Measurements from ENCODE around the gene CBX2. TPM values are rescaled to one million over a fixed set of nuclear protein-coding genes. Genes with fewer than 3 reads are reported as not detected.
A peak's percentile ranks its signal among the peaks of the same experiment; 100 is the strongest.
"Not testable (repeated sequence)": the region's sequence is repeated elsewhere in the genome, so short reads cannot be mapped to it uniquely, and the experiment has no call there.

Gene CBX2
- total RNA-seq, 2 donors from 2014 or later = 1.6 to 2.0 TPM

DNA sequence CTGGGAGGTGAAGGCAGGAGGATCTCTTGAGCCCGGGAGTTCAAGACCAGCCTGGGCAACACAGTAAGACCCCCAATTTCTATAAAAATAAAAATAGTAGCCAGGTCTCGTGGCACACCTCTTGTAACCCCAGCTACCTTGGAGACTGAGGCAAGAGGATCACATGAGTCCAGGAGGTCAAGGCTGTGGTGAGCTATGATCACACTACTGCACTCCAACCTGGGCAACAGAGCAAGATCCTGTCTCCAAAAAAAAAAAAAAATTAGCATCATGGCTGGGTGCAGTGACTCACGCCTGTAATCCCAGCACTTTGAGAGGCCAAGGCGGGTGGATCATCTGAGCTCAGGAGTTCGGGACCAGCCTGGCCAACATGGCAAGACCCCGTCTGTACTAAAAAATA lies 6.7 kb upstream of the CBX2 start:
- TF ChIP-seq, protein P1, sequence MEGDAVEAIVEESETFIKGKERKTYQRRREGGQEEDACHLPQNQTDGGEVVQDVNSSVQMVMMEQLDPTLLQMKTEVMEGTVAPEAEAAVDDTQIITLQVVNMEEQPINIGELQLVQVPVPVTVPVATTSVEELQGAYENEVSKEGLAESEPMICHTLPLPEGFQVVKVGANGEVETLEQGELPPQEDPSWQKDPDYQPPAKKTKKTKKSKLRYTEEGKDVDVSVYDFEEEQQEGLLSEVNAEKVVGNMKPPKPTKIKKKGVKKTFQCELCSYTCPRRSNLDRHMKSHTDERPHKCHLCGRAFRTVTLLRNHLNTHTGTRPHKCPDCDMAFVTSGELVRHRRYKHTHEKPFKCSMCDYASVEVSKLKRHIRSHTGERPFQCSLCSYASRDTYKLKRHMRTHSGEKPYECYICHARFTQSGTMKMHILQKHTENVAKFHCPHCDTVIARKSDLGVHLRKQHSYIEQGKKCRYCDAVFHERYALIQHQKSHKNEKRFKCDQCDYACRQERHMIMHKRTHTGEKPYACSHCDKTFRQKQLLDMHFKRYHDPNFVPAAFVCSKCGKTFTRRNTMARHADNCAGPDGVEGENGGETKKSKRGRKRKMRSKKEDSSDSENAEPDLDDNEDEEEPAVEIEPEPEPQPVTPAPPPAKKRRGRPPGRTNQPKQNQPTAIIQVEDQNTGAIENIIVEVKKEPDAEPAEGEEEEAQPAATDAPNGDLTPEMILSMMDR (IDR thresholded peaks at IDR 0.05) = no peak
- no peak for TF ChIP-seq POLR2A (IDR thresholded peaks at IDR 0.05)
- WGBS, 2 donors = 76 to 80% methylated on average over 6 of the region's 6 CpGs
- Histone ChIP-seq H3K4me1 (peaks cover 22% of the 10 kb centered on the region), H3K4me3 (no peak overlapping the region), H3K27me3 (no peaks in the 10 kb centered on the region), H3K27ac (no peak overlapping the region), H3K36me3 (replicated peaks in 1 of 2; ENCODE audit: insufficient read depth in 1 of 2, low read depth in 2 of 2) (no peaks in the 10 kb centered on the region), H3K9me3 (no peaks in the 10 kb centered on the region)
- intact Hi-C loops (cut with DNase I) = no loop called here
- ATAC-seq (no peak), DNase-seq (no peak)

- H3K9me3 ChIP-seq; intact Hi-C loops (cut with DNase I); H3K27ac ChIP-seq; ATAC-seq; H3K27me3 ChIP-seq; H3K4me3 ChIP-seq; H3K36me3 ChIP-seq (replicated peaks in 1 of 2; ENCODE audit: insufficient read depth in 1 of 2, low read depth in 2 of 2); DNase-seq: not testable (repeated sequence)
- peaks cover 34% of the 10 kb centered on the region for H3K4me1 ChIP-seq
- 61 to 66% methylated on average over 9 of the region's 9 CpGs for WGBS, 2 donors
These were observed 5.2 kb upstream of the CBX2 start for GRCh38 chr17:79772726-79773125.

- ATAC-seq = no peak
- Histone ChIP-seq H3K4me3 (no peak overlapping the region), H3K9me3 (no peaks in the 10 kb centered on the region), H3K27ac (peak overlapping the region; percentile 9 to 62 (median 34)), H3K27me3 (no peaks in the 10 kb centered on the region), H3K36me3 (replicated peaks in 1 of 2; ENCODE audit: insufficient read depth in 1 of 2, low read depth in 2 of 2) (no peaks in the 10 kb centered on the region), H3K4me1 (peaks cover 46% of the 10 kb centered on the region)
- intact Hi-C loops (cut with DNase I) = no loop called here
- TF ChIP-seq, protein P1 (IDR thresholded peaks at IDR 0.05) = no peak
- TF ChIP-seq POLR2A (IDR thresholded peaks at IDR 0.05) = no peak
- 33 to 36% methylated on average over 2 to 8 of the region's 8 CpGs for WGBS, 2 donors
- no peak for DNase-seq
These were observed 3.4 kb upstream of the CBX2 start for GRCh38 chr17:79774561-79774975.

GRCh38 chr17:79775632-79776031 lies 2.3 kb upstream of the CBX2 start:
- H3K9me3 ChIP-seq = no peaks in the 10 kb centered on the region
- 44 to 54% methylated on average over 6 of the region's 6 CpGs for WGBS, 2 donors

DNA sequence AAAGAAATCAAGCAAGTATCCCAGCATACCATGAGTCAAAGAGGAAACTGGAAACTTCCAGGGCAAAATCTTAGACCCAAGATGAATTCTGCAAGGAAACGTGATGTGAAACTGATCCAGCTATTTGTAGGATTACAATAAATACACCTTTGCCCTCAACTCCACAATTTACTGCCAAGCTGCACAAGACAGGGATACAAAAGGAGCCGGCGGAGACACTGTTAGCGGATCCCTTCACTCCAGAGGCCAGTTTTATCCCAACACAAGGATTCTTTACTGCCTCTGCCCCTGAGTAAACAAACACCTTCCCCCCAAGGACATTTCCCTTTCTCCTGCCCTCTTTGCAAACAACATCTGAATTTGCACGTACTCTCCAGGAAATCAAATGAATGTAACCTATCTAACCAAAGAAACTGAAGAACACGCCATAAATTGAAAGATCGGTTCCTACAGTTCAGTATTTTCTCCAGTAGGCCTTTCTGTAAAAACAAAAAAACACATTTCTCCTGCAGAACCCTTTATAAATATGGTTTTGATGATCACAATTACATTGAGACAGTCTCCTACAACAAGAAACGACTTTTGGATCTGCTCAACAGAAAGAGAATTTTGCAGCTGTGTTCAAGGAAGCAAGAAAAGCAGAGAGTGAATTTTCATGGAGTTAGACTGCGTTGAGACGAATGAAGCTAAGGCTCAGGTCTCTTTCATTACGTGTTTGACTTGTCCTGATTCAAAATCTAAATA lies 1.4 kb upstream of the CBX2 start:
- no peaks in the 10 kb centered on the region for H3K9me3 ChIP-seq
- no peaks in the 10 kb centered on the region for H3K27me3 ChIP-seq
- no peaks in the 10 kb centered on the region for H3K36me3 ChIP-seq (replicated peaks in 1 of 2; ENCODE audit: insufficient read depth in 1 of 2, low read depth in 2 of 2)
- DNase-seq = no peak
- TF ChIP-seq, protein P1 (IDR thresholded peaks at IDR 0.05) = no peak
- TF ChIP-seq POLR2A (IDR thresholded peaks at IDR 0.05) = no peak
- peaks cover 46% of the 10 kb centered on the region for H3K4me1 ChIP-seq
- WGBS, 2 donors = 37 to 41% methylated on average over 11 of the region's 11 CpGs
- no peak for ATAC-seq
- no peak overlapping the region for H3K4me3 ChIP-seq
- intact Hi-C loops (cut with DNase I) = no loop called here
- H3K27ac ChIP-seq = peak overlapping the region in 3 of 4 donors; percentile 53 to 63 (median 60)

More at GRCh38 chr17:79775632-79776031, 2.3 kb upstream of the CBX2 start:
- Histone ChIP-seq H3K4me3 (no peak overlapping the region), H3K27ac (peak overlapping the region in 2 of 4 donors; percentile 60 to 62), H3K4me1 (peaks cover 46% of the 10 kb centered on the region), H3K36me3 (replicated peaks in 1 of 2; ENCODE audit: insufficient read depth in 1 of 2, low read depth in 2 of 2) (no peaks in the 10 kb centered on the region), H3K27me3 (no peaks in the 10 kb centered on the region)
- intact Hi-C loops (cut with DNase I) = no loop called here
- no peak for TF ChIP-seq POLR2A (IDR thresholded peaks at IDR 0.05)
- TF ChIP-seq, protein P1 (IDR thresholded peaks at IDR 0.05) = no peak
- no peak for DNase-seq
- ATAC-seq = no peak
